ENCODE data around the gene MOGAT3. TPM values are rescaled to one million over a fixed set of nuclear protein-coding genes. Genes with fewer than 3 reads are reported as not detected.
A peak's percentile ranks its signal among the peaks of the same experiment; 100 is the strongest.

MOGAT3 gene
- total and polyA plus RNA-seq, 8 donors, result 1.7 to 2.3 TPM; not detected in 6

DNA sequence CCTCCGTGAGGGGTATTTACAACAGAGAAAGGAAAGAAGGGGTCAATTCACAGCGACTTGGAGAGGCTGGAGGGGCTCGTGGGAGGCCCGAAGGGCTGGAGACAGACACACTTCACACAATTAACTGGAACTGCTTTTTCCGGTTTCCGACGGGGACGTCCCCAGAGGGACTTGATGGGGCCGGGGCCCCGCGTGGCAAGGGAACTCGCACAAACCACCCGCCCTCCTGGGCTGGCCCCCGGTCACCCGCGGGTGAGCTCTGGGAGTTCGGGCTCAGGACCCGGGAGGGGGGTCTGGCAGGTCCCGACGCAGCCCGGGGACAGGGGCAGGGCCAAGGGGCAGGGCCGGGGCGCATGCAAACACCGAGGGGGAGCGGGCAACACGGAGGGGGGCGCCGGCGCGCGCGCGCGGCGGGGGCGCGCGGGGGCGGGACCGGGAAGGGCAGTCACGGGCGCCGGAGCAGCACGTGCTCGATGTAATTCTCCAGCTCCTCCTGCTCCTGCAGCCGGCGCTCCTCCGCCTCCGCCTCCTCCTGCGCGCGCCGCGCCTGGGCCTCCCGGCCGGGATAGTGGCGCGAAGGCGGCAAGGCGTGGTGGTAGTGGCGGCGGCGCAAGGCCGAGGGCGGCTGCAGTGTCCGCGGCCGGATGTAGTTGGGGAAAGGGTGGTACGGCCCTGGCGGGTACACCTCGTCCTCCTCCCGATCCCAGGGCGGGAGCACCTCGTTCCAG, 38.1 kb downstream of the MOGAT3 start:
- Histone ChIP-seq H3K27me3 (peaks cover 19 to 81% (median 62%) of the 10 kb centered on the region in 3 donors), H3K9me3 (no peaks in the 10 kb centered on the region), H3K4me3 (peak overlapping the region; percentile 34 to 54 (median 40)), H3K36me3 (peaks cover 20 to 41% (median 38%) of the 10 kb centered on the region in 4 donors), H3K27ac (no peak overlapping the region), H3K4me1 (peaks cover 33 to 49% (median 43%) of the 10 kb centered on the region in 4 donors)
- WGBS, 5 donors, result 2 to 4% (median 2%) methylated on average over 41 to 74 of the region's 74 CpGs
- TF ChIP-seq EP300 (IDR thresholded peaks at IDR 0.05) (no peak), POLR2AphosphoS5 (IDR thresholded peaks at IDR 0.05) (peak in 1 of 3 donors; percentile 11), POLR2A (IDR thresholded peaks at IDR 0.05) (no peak)
- TF ChIP-seq, protein P1, sequence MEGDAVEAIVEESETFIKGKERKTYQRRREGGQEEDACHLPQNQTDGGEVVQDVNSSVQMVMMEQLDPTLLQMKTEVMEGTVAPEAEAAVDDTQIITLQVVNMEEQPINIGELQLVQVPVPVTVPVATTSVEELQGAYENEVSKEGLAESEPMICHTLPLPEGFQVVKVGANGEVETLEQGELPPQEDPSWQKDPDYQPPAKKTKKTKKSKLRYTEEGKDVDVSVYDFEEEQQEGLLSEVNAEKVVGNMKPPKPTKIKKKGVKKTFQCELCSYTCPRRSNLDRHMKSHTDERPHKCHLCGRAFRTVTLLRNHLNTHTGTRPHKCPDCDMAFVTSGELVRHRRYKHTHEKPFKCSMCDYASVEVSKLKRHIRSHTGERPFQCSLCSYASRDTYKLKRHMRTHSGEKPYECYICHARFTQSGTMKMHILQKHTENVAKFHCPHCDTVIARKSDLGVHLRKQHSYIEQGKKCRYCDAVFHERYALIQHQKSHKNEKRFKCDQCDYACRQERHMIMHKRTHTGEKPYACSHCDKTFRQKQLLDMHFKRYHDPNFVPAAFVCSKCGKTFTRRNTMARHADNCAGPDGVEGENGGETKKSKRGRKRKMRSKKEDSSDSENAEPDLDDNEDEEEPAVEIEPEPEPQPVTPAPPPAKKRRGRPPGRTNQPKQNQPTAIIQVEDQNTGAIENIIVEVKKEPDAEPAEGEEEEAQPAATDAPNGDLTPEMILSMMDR (IDR thresholded peaks at IDR 0.05), result no peak
- peak in 1 of 2 donors; percentile 83 for DNase-seq
- intact Hi-C loops (cut with DNase I; ENCODE audit: low total_unique reads), result no loop called here

DNA sequence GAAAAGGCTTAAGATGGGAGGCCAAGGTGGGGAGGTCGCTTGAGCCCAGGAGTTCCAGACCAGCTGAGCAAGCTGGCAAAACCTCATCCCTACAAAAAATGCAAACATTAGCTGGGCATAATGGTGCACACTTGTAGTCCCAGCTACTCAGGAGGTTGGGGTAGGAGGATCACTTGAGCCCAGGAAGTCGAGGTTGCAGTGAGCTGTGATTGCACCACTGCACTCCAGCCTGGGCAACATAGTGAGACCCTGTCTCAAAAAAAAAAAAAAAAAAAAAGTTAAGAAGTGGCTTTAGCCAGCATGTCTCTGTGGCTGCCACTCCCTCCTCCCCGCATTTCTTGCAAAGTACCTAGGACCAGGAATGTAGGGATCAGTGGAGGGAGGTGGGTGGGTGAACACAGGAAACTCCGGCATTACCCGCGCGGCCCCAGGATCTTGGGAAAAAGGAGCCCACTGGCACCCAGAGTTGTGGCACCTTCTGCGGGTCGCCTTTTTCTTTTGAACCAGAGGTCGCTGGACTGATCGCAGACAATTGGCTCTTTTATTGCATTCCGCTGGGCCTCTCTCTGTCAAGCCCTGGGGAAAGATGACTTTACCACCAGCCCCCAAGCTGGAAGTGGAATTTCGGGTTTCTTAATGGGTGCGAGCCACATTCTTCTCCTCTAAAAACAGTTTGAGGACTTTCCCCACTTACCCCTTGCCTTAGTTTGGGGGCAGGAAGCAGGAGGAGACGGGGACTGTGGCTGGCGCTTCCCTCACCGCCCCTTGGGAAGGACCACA, 39.0 kb downstream of the MOGAT3 start:
- no peak for DNase-seq
- H3K27me3 ChIP-seq, result peaks cover 19 to 73% (median 54%) of the 10 kb centered on the region in 3 donors
- peaks cover 25 to 49% (median 46%) of the 10 kb centered on the region in 4 donors for H3K36me3 ChIP-seq
- TF ChIP-seq EP300 (IDR thresholded peaks at IDR 0.05), result no peak
- TF ChIP-seq POLR2AphosphoS5 (IDR thresholded peaks at IDR 0.05), result no peak
- TF ChIP-seq, protein P1 (IDR thresholded peaks at IDR 0.05), result no peak
- TF ChIP-seq POLR2A (IDR thresholded peaks at IDR 0.05), result no peak
- H3K4me1 ChIP-seq, result peaks cover 33 to 48% (median 43%) of the 10 kb centered on the region in 4 donors
- intact Hi-C loops (cut with DNase I; ENCODE audit: low total_unique reads), result no loop called here
- 78 to 88% (median 84%) methylated on average over 17 of the region's 17 CpGs for WGBS, 5 donors
- no peak overlapping the region for H3K27ac ChIP-seq
- H3K4me3 ChIP-seq, result no peak overlapping the region
- H3K9me3 ChIP-seq, result no peaks in the 10 kb centered on the region

- H3K4me1 ChIP-seq, result peaks cover 31 to 43% (median 40%) of the 10 kb centered on the region in 4 donors
- H3K36me3 ChIP-seq, result peaks cover 25 to 53% (median 48%) of the 10 kb centered on the region in 4 donors
- H3K27ac ChIP-seq, result no peak overlapping the region
- H3K27me3 ChIP-seq, result peaks cover 9 to 63% (median 44%) of the 10 kb centered on the region in 3 donors
- no peaks in the 10 kb centered on the region for H3K9me3 ChIP-seq
- TF ChIP-seq POLR2A (IDR thresholded peaks at IDR 0.05) (no peak), POLR2AphosphoS5 (IDR thresholded peaks at IDR 0.05) (no peak), EP300 (IDR thresholded peaks at IDR 0.05) (no peak)
- TF ChIP-seq, protein P1 (IDR thresholded peaks at IDR 0.05), result no peak
- no peak for DNase-seq
- H3K4me3 ChIP-seq, result no peak overlapping the region
- intact Hi-C loops (cut with DNase I; ENCODE audit: low total_unique reads), result no loop called here
Measured at GRCh38 chr7:101160910-101161309, 39.9 kb downstream of the MOGAT3 start.

Data from stomach (tissue), 9 donors.